SKM-1 (cell line): ENCODE data around the gene ARL6IP6.

ENCODE experiments used
- DNase-seq: peaks from one replicate; lab custom pipeline; 2025; ENCODE audit not compliant: unreplicated experiment; lab: John Stamatoyannopoulos, UW

Gene ARL6IP6

DNA sequence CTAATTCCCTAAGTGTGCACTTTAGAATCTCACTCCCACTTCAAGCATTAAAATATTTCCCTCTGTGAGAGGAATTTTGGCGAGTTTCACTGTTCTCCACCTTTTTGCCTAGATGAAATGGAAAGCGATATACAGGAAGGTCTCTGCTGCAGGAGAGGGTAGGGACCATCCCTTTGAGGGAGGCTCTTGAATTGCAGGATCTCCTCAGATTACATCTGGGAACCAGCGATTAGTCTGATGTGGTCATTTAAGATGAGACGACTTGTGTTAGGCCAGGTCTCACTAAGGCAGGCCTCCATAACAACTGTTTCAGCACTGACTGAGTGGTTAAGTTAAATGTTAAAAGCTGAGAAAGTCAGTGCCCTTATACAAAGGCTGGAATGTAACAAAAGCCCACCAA, 74.6 kb downstream of the ARL6IP6 start:
- no peak for DNase-seq

DNA sequence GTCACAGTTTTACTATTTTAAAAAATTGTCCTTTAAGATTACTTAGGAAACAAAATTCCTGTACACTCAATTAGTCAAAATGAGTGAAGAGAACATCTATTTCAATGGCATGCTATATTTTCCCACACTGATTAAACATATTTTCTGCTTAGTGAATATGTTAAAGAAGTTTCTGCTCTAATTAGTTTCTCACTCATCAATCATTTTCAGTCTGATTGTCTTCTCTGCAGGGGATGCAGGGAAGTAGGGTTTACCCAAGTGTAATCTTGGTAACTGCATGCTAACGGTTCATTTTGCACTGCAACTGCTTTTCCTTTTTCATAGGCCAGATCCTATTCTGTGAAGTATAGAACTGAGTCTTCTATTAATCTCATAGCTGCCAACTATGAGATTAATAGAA, 78.5 kb downstream of the ARL6IP6 start:
- no peak for DNase-seq

DNA sequence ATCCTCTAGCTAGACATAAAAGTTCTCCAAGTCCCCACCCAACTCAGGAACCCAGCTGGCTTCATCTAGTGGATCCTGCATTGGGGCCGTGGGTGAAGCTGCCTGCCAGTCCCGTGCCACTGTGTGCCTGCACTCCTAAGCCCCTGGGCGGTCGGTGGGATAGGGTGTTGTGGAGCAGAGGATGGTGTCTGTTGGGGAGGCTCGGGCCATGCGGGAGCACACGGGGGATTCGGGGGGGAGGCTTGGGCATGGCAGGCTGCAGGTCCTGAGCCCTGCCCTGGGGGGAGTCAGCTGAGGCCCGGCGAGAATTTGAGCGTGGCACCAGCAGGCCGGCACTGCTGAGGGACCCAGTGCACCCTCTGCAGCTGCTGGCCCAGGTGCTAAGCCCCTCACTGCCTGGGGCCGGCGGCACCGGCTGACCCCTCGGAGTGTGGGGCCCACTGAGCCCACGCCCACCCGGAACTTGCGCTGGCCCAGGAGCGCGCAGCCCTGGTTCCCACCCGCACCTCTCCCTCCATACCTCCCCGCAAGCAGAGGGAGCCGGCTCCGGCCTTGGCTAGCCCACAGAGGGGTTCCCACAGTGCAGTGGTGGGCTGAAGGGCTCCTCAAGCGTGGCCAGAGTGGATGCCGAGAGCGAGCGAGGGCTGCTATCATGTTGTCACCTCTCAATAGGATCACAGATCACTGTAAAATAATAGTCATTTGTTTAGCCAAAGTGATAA, 86.4 kb downstream of the ARL6IP6 start:
- no peak for DNase-seq

DNA sequence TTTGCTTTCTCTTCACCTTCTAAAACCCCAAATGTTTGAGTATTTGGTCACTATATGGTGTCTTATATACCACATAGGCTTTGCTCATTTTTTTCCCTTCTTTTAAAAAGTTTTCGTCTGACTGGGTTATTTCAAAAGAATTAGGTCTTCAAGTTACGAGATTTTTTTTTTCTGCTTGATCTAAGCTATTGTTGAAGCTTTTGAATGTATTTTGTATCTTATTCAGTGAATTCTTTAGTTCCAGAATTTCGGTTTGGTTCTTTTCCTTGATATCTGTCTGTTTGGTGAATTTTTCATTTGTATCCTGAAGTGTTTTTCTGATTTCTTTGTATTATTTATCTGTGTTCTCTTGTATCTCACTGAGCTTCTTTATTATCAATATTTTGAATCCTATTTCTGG, 93.5 kb downstream of the ARL6IP6 start:
- DNase-seq, result no peak
